Breast epithelium (tissue), 3 donors: ENCODE data around the gene MAP7D3.

Experiments used
- CTCF ChIP-seq, 3 donors: fragments of 450-650 bp; IDR thresholded peaks; one replicate each; pipeline ENCODE4 v1.5.1; 2016 to 2017; ENCODE audit warnings: antibody characterized with exemption in 3 of 3, mild to moderate bottlenecking in 3 of 3, moderate library complexity in 3 of 3
- POLR2AphosphoS5 ChIP-seq, 3 donors: sonication (generic); formaldehyde crosslinking; IDR thresholded peaks; one replicate each; pipeline ENCODE4 v1.6.1; 2017; ENCODE audit warnings: antibody characterized with exemption in 3 of 3

GRCh38 chrX:136209751-136210150 is 41.4 kb downstream of the MAP7D3 start:
- TF ChIP-seq CTCF (IDR thresholded peaks at IDR 0.05) (no peak), POLR2AphosphoS5 (IDR thresholded peaks at IDR 0.05) (no peak)
